GM23338 (cell line): Measurements from ENCODE around the gene PDGFRA.

Source experiments
- EZH2 ChIP-seq: fragments of 200-600 bp; sonication (generic); IDR thresholded peaks from one replicate; pipeline ENCODE4 v1.8.0; 2017; ENCODE audit warnings: antibody characterized with exemption, mild to moderate bottlenecking, low read depth; ENCODE audit not compliant: unreplicated experiment
- TF ChIP-seq, protein P1 (sequence below), 2 experiments: fragments of 200-600 bp in 1 of 2; sonication (generic) in 1 of 2; conservative IDR thresholded peaks; 2 replicates each; pipeline versions ENCODE4 v1.5.1 to v1.6.1; 2016 to 2017; ENCODE audit warnings: antibody characterized with exemption in 2 of 2, low read depth in 2 of 2, mild to moderate bottlenecking in 2 of 2, moderate library complexity in 1 of 2
- TF ChIP-seq, protein P2 (sequence below): IDR thresholded peaks from 2 replicates; pipeline ENCODE4 v1.6.1; 2016; ENCODE audit warnings: antibody characterized with exemption
- TF ChIP-seq, protein P3 (sequence below): IDR thresholded peaks from one replicate; pipeline ENCODE4 v1.6.1; 2018; ENCODE audit warnings: antibody characterized with exemption; ENCODE audit not compliant: unreplicated experiment

DNA sequence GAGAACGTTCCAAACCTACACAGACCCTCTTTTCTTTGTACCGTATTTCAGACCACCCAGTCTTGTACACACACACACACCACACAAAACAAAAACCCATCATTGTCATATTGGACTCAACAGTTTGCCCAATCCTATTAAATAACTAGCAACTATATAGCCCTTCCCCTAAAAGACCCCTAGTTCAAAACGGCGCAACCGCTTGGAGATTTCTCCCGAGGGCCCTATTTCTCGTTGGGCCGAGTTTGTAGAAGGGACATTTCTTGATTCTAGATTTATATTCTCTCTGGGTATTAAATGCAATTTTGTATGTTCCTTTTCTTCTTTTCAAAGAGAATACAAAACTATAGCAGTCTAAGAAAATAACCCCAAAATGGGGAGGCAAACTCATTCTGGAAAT lies 547 bp upstream of the PDGFRA start:
- TF ChIP-seq, protein P1, sequence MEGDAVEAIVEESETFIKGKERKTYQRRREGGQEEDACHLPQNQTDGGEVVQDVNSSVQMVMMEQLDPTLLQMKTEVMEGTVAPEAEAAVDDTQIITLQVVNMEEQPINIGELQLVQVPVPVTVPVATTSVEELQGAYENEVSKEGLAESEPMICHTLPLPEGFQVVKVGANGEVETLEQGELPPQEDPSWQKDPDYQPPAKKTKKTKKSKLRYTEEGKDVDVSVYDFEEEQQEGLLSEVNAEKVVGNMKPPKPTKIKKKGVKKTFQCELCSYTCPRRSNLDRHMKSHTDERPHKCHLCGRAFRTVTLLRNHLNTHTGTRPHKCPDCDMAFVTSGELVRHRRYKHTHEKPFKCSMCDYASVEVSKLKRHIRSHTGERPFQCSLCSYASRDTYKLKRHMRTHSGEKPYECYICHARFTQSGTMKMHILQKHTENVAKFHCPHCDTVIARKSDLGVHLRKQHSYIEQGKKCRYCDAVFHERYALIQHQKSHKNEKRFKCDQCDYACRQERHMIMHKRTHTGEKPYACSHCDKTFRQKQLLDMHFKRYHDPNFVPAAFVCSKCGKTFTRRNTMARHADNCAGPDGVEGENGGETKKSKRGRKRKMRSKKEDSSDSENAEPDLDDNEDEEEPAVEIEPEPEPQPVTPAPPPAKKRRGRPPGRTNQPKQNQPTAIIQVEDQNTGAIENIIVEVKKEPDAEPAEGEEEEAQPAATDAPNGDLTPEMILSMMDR (conservative IDR thresholded peaks at IDR 0.05; ENCODE audit: low read depth in 2 of 2) = no peak
- TF ChIP-seq, protein P2, sequence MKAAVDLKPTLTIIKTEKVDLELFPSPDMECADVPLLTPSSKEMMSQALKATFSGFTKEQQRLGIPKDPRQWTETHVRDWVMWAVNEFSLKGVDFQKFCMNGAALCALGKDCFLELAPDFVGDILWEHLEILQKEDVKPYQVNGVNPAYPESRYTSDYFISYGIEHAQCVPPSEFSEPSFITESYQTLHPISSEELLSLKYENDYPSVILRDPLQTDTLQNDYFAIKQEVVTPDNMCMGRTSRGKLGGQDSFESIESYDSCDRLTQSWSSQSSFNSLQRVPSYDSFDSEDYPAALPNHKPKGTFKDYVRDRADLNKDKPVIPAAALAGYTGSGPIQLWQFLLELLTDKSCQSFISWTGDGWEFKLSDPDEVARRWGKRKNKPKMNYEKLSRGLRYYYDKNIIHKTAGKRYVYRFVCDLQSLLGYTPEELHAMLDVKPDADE = no peak
- TF ChIP-seq, protein P3, sequence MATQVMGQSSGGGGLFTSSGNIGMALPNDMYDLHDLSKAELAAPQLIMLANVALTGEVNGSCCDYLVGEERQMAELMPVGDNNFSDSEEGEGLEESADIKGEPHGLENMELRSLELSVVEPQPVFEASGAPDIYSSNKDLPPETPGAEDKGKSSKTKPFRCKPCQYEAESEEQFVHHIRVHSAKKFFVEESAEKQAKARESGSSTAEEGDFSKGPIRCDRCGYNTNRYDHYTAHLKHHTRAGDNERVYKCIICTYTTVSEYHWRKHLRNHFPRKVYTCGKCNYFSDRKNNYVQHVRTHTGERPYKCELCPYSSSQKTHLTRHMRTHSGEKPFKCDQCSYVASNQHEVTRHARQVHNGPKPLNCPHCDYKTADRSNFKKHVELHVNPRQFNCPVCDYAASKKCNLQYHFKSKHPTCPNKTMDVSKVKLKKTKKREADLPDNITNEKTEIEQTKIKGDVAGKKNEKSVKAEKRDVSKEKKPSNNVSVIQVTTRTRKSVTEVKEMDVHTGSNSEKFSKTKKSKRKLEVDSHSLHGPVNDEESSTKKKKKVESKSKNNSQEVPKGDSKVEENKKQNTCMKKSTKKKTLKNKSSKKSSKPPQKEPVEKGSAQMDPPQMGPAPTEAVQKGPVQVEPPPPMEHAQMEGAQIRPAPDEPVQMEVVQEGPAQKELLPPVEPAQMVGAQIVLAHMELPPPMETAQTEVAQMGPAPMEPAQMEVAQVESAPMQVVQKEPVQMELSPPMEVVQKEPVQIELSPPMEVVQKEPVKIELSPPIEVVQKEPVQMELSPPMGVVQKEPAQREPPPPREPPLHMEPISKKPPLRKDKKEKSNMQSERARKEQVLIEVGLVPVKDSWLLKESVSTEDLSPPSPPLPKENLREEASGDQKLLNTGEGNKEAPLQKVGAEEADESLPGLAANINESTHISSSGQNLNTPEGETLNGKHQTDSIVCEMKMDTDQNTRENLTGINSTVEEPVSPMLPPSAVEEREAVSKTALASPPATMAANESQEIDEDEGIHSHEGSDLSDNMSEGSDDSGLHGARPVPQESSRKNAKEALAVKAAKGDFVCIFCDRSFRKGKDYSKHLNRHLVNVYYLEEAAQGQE = no peak
- peak; percentile 68 for TF ChIP-seq EZH2
